ENCODE results near the gene DOCK6. TPM values are rescaled to one million over a fixed set of nuclear protein-coding genes. Genes with fewer than 3 reads are reported as not detected.

DOCK6 gene
- total and polyA plus RNA-seq, 10 of the 15 experiments (the other 5 are each of a cell fraction or from before 2014, with no cell fraction given): 0.76 to 24.8 (median 4.7) TPM

DNA sequence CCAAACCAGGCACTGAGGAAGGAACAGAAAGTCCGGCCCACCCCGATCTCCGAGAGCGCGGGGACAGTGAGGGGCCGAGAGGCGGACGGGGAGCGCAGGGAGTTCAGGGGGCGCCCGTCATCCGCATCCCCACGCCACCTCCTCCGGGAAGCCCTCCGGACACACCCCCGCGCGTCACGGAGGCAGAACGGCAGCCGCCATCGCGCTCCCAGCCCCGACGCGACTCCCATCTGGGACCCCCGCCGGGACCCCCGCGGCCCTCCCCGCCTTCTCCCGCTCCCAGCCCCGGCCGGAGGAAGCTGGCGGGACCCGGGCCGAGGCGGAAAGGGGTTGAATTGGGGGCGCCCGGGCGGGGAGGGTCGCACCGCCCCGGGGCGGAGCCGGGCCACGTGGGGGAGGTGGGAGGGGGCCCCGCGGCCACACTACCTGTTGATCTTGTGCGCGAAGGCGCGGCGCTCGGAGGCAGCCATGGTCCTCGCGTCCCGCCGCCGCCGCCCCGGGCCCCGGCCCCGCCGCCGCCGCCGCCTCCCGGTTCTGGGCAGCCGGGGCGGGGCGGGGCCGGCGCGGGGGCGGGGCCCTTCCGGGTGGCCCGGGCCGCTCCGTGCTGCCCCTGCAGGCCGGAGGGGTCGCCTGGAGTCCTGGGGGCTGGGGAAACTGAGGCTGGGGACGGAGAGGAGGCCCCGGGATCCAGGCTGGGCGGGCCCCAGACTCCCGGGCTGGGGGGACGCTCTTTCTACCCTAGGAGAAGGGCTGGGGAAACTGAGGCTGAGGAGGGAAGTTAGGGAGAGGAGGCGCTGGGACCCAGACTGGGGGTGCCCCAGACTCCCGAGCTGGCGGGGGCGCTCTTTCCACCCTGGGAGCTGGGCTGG, at the start of gene DOCK6 (continued):
- TF ChIP-seq, protein P1, sequence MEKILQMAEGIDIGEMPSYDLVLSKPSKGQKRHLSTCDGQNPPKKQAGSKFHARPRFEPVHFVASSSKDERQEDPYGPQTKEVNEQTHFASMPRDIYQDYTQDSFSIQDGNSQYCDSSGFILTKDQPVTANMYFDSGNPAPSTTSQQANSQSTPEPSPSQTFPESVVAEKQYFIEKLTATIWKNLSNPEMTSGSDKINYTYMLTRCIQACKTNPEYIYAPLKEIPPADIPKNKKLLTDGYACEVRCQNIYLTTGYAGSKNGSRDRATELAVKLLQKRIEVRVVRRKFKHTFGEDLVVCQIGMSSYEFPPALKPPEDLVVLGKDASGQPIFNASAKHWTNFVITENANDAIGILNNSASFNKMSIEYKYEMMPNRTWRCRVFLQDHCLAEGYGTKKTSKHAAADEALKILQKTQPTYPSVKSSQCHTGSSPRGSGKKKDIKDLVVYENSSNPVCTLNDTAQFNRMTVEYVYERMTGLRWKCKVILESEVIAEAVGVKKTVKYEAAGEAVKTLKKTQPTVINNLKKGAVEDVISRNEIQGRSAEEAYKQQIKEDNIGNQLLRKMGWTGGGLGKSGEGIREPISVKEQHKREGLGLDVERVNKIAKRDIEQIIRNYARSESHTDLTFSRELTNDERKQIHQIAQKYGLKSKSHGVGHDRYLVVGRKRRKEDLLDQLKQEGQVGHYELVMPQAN (conservative IDR thresholded peaks at IDR 0.05): 0 out of 2 replicates have a peak, but pooled peaks have one; percentile 38
- TF ChIP-seq IKZF1 (conservative IDR thresholded peaks at IDR 0.05): peak; percentile 35; the same call in 1 of the 2 replicates
- TF ChIP-seq POLR2A (IDR thresholded peaks at IDR 0.05; ENCODE audit: low read depth, low read length): peak; percentile 76
- TF ChIP-seq HCFC1 (IDR thresholded peaks at IDR 0.05; ENCODE audit: low read length): no peak
- TF ChIP-seq YY1 (IDR thresholded peaks at IDR 0.05; ENCODE audit: low read depth, low read length): peak; percentile 70; the same call in 1 of the 2 replicates
- peak; percentile 98 for TF ChIP-seq SMARCA5 (IDR thresholded peaks at IDR 0.05)
- TF ChIP-seq, protein P2, sequence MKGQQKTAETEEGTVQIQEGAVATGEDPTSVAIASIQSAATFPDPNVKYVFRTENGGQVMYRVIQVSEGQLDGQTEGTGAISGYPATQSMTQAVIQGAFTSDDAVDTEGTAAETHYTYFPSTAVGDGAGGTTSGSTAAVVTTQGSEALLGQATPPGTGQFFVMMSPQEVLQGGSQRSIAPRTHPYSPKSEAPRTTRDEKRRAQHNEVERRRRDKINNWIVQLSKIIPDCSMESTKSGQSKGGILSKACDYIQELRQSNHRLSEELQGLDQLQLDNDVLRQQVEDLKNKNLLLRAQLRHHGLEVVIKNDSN (IDR thresholded peaks at IDR 0.05; ENCODE audit: borderline replicate concordance, extremely low read length, insufficient read depth, low read depth, low read length): peak; percentile 42
- no peak for TF ChIP-seq KLF5 (IDR thresholded peaks at IDR 0.05; ENCODE audit: partially characterized antibody)
- TF ChIP-seq, protein P3, sequence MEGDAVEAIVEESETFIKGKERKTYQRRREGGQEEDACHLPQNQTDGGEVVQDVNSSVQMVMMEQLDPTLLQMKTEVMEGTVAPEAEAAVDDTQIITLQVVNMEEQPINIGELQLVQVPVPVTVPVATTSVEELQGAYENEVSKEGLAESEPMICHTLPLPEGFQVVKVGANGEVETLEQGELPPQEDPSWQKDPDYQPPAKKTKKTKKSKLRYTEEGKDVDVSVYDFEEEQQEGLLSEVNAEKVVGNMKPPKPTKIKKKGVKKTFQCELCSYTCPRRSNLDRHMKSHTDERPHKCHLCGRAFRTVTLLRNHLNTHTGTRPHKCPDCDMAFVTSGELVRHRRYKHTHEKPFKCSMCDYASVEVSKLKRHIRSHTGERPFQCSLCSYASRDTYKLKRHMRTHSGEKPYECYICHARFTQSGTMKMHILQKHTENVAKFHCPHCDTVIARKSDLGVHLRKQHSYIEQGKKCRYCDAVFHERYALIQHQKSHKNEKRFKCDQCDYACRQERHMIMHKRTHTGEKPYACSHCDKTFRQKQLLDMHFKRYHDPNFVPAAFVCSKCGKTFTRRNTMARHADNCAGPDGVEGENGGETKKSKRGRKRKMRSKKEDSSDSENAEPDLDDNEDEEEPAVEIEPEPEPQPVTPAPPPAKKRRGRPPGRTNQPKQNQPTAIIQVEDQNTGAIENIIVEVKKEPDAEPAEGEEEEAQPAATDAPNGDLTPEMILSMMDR (IDR thresholded peaks at IDR 0.05 in 2 of 3, conservative IDR thresholded peaks at IDR 0.05 in 1 of 3; ENCODE audit: control insufficient read depth in 2 of 3, extremely low read depth in 1 of 3, insufficient read depth in 1 of 3, low read depth in 3 of 3, low read length in 3 of 3): peak; percentile 33 to 55 (median 39)
- TF ChIP-seq, protein P4, sequence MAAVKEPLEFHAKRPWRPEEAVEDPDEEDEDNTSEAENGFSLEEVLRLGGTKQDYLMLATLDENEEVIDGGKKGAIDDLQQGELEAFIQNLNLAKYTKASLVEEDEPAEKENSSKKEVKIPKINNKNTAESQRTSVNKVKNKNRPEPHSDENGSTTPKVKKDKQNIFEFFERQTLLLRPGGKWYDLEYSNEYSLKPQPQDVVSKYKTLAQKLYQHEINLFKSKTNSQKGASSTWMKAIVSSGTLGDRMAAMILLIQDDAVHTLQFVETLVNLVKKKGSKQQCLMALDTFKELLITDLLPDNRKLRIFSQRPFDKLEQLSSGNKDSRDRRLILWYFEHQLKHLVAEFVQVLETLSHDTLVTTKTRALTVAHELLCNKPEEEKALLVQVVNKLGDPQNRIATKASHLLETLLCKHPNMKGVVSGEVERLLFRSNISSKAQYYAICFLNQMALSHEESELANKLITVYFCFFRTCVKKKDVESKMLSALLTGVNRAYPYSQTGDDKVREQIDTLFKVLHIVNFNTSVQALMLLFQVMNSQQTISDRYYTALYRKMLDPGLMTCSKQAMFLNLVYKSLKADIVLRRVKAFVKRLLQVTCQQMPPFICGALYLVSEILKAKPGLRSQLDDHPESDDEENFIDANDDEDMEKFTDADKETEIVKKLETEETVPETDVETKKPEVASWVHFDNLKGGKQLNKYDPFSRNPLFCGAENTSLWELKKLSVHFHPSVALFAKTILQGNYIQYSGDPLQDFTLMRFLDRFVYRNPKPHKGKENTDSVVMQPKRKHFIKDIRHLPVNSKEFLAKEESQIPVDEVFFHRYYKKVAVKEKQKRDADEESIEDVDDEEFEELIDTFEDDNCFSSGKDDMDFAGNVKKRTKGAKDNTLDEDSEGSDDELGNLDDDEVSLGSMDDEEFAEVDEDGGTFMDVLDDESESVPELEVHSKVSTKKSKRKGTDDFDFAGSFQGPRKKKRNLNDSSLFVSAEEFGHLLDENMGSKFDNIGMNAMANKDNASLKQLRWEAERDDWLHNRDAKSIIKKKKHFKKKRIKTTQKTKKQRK (IDR thresholded peaks at IDR 0.05; ENCODE audit: low read depth, low read length): no peak
- TF ChIP-seq, protein P5, sequence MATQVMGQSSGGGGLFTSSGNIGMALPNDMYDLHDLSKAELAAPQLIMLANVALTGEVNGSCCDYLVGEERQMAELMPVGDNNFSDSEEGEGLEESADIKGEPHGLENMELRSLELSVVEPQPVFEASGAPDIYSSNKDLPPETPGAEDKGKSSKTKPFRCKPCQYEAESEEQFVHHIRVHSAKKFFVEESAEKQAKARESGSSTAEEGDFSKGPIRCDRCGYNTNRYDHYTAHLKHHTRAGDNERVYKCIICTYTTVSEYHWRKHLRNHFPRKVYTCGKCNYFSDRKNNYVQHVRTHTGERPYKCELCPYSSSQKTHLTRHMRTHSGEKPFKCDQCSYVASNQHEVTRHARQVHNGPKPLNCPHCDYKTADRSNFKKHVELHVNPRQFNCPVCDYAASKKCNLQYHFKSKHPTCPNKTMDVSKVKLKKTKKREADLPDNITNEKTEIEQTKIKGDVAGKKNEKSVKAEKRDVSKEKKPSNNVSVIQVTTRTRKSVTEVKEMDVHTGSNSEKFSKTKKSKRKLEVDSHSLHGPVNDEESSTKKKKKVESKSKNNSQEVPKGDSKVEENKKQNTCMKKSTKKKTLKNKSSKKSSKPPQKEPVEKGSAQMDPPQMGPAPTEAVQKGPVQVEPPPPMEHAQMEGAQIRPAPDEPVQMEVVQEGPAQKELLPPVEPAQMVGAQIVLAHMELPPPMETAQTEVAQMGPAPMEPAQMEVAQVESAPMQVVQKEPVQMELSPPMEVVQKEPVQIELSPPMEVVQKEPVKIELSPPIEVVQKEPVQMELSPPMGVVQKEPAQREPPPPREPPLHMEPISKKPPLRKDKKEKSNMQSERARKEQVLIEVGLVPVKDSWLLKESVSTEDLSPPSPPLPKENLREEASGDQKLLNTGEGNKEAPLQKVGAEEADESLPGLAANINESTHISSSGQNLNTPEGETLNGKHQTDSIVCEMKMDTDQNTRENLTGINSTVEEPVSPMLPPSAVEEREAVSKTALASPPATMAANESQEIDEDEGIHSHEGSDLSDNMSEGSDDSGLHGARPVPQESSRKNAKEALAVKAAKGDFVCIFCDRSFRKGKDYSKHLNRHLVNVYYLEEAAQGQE (IDR thresholded peaks at IDR 0.05; ENCODE audit: low read depth, low read length): no peak
- 0 out of 2 replicates have a peak, but pooled peaks have one; percentile 17 for TF ChIP-seq NBN (IDR thresholded peaks at IDR 0.05)
- no peak for TF ChIP-seq TCF3 (IDR thresholded peaks at IDR 0.05; ENCODE audit: borderline replicate concordance, insufficient read depth, low read depth, low read length)
- no peak for TF ChIP-seq TARDBP (IDR thresholded peaks at IDR 0.05; ENCODE audit: borderline replicate concordance)
